Kidney glomerular epithelial cell (primary cell): ENCODE results near the gene UST.
"Not testable (repeated sequence)": the region's sequence is repeated elsewhere in the genome, so short reads cannot be mapped to it uniquely, and the experiment has no call there.

Experiments
- DNase-seq: peaks from one replicate; lab custom pipeline; 2025; lab: John Stamatoyannopoulos, UW

The UST gene

GRCh38 chr6:148765898-148766808, 19.3 kb downstream of the UST start:
- DNase-seq = no peak

- DNase-seq = no peak
These were observed 21.9 kb downstream of the UST start for GRCh38 chr6:148768646-148769270.

GRCh38 chr6:148769304-148769968, 22.6 kb downstream of the UST start:
- DNase-seq = no peak

- DNase-seq = no peak
These were observed 23.8 kb downstream of the UST start for GRCh38 chr6:148770408-148771211.

GRCh38 chr6:148771212-148771601, 24.4 kb downstream of the UST start:
- DNase-seq = no peak

- no peak for DNase-seq
These were observed 25.2 kb downstream of the UST start for GRCh38 chr6:148771896-148772554.

GRCh38 chr6:148775161-148775560, 28.3 kb downstream of the UST start:
- DNase-seq = no peak

GRCh38 chr6:148776321-148777308, 29.8 kb downstream of the UST start:
- DNase-seq = no peak

- DNase-seq = no peak
These were observed 32.3 kb downstream of the UST start for GRCh38 chr6:148779142-148779562.

- DNase-seq = not testable (repeated sequence)
These were observed 33.6 kb downstream of the UST start for GRCh38 chr6:148780423-148780822.

- no peak for DNase-seq
These were observed 34.1 kb downstream of the UST start for GRCh38 chr6:148780918-148781436.

- DNase-seq = no peak
These were observed 43.1 kb downstream of the UST start for GRCh38 chr6:148789948-148790347.

GRCh38 chr6:148790404-148790803, 43.6 kb downstream of the UST start:
- no peak for DNase-seq

- DNase-seq = no peak
These were observed 44.0 kb downstream of the UST start for GRCh38 chr6:148790817-148791216.

GRCh38 chr6:148791372-148791771, 44.5 kb downstream of the UST start:
- DNase-seq = no peak

GRCh38 chr6:148793721-148794120, 46.9 kb downstream of the UST start:
- no peak for DNase-seq

GRCh38 chr6:148794797-148795196, 48.0 kb downstream of the UST start:
- DNase-seq = no peak

GRCh38 chr6:148795563-148795962, 48.7 kb downstream of the UST start:
- no peak for DNase-seq

GRCh38 chr6:148799647-148800046, 52.8 kb downstream of the UST start:
- no peak for DNase-seq

GRCh38 chr6:148800536-148800935, 53.7 kb downstream of the UST start:
- DNase-seq = no peak
